Measurements from ENCODE around the gene KCNC1. TPM values are rescaled to one million over a fixed set of nuclear protein-coding genes. Genes with fewer than 3 reads are reported as not detected.

Gene KCNC1
- total RNA-seq, 1 experiment from 2014 or later: not detected

DNA sequence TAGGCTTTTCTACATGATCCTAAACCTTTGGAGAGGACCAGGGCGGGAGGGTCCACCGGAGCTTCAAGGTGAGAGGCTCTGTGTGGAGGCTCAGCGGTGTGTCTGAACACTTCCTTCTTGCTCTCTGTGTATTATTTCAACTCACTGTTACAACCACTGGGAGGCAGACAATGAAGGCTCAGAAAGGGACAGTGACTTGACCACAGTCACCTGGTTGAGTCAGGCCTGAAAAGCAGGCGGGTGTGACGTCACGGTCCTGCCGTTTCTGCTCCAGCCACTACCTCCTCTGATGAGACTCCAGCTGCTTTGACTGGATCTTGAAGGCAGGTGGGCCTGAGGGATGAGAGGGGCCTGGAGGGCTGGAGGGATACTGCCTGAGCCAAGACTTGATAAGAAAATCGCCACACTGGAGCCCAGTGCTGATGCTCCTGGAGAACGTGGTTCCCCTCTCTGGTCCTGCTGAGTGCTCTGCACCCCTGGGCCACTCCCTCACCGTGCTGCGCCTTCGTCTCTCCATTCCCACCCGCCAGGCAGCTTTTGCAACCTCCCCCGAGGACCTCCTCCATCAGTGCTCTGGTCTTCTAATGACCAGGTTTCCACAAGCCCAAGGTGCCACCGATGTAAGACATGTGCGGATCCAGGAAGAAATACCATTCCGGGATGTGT lies 27.9 kb downstream of the KCNC1 start:
- H3K27me3 ChIP-seq: no peaks in the 10 kb centered on the region
- H3K4me3 ChIP-seq: no peak overlapping the region
- no peaks in the 10 kb centered on the region for H3K9me3 ChIP-seq
- DNase-seq: no peak
- H3K36me3 ChIP-seq: no peaks in the 10 kb centered on the region

DNA sequence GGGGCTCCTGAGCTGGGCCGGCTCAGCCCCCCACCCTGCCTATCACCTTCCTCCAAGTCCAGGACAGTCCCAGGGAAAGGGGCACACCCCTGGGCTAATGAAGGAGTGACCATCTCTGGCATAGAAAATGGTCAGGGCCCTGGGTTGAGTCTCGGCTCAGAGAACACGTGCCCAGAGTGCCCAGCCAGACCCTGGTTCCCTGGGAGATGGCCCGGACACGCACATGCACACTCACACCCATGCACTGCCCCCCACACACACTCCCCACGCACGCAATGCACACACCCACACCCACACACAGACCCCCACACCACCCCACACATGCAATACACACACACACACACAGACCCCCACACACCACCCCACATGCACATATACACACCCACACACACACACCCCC lies 28.7 kb downstream of the KCNC1 start:
- H3K27me3 ChIP-seq: no peaks in the 10 kb centered on the region
- no peaks in the 10 kb centered on the region for H3K36me3 ChIP-seq
- no peaks in the 10 kb centered on the region for H3K9me3 ChIP-seq
- no peak for DNase-seq
- H3K4me3 ChIP-seq: no peak overlapping the region

GRCh38 chr11:17763703-17764102 lies 29.1 kb downstream of the KCNC1 start:
- no peak overlapping the region for H3K4me3 ChIP-seq
- no peak for DNase-seq
- no peaks in the 10 kb centered on the region for H3K27me3 ChIP-seq
- H3K9me3 ChIP-seq: no peaks in the 10 kb centered on the region
- no peaks in the 10 kb centered on the region for H3K36me3 ChIP-seq

- Histone ChIP-seq H3K27me3 (no peaks in the 10 kb centered on the region), H3K4me3 (no peak overlapping the region), H3K9me3 (no peaks in the 10 kb centered on the region), H3K36me3 (no peaks in the 10 kb centered on the region)
- no peak for DNase-seq
These were observed 30.1 kb downstream of the KCNC1 start for GRCh38 chr11:17764446-17765218.

- Histone ChIP-seq H3K27me3 (no peaks in the 10 kb centered on the region), H3K9me3 (no peaks in the 10 kb centered on the region), H3K36me3 (no peaks in the 10 kb centered on the region), H3K4me3 (no peak overlapping the region)
- DNase-seq: no peak
These were observed 30.9 kb downstream of the KCNC1 start for GRCh38 chr11:17765356-17766072.

- no peak overlapping the region for H3K4me3 ChIP-seq
- no peaks in the 10 kb centered on the region for H3K36me3 ChIP-seq
- DNase-seq: no peak
- H3K9me3 ChIP-seq: no peaks in the 10 kb centered on the region
- H3K27me3 ChIP-seq: no peaks in the 10 kb centered on the region
These were observed 31.4 kb downstream of the KCNC1 start for GRCh38 chr11:17766073-17766359.

DNA sequence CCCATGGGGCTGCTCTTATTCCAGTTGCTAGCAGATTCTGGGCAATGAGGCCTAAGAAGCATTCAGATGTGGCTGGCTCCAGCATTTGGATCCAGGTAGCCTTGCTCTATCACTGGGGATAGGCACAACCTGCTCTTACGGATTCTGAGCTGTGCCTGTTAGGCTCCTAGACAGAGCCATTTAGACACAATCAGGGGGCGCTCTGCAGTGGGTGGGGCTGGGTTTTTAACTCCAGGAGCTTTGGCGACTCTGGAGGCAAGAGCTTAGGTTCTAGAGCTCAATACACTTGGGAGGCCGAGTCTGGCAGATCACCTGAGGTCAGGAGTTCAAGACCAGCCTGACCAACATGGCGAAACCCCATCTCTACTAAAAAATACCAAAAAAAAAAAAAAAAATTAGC lies 32.0 kb downstream of the KCNC1 start:
- Histone ChIP-seq H3K36me3 (no peaks in the 10 kb centered on the region), H3K4me3 (no peak overlapping the region), H3K27me3 (no peaks in the 10 kb centered on the region), H3K9me3 (no peaks in the 10 kb centered on the region)
- no peak for DNase-seq

GRCh38 chr11:17767301-17767885 lies 32.8 kb downstream of the KCNC1 start:
- Histone ChIP-seq H3K27me3 (no peaks in the 10 kb centered on the region), H3K4me3 (no peak overlapping the region), H3K36me3 (no peaks in the 10 kb centered on the region), H3K9me3 (no peaks in the 10 kb centered on the region)
- DNase-seq: no peak

GRCh38 chr11:17767914-17768313 lies 33.3 kb downstream of the KCNC1 start:
- Histone ChIP-seq H3K9me3 (no peaks in the 10 kb centered on the region), H3K36me3 (no peaks in the 10 kb centered on the region), H3K27me3 (no peaks in the 10 kb centered on the region), H3K4me3 (no peak overlapping the region)
- DNase-seq: no peak

GRCh38 chr11:17768547-17768946 lies 34.0 kb downstream of the KCNC1 start:
- no peak for DNase-seq

GRCh38 chr11:17769218-17769617 lies 34.6 kb downstream of the KCNC1 start:
- Histone ChIP-seq H3K9me3 (no peaks in the 10 kb centered on the region), H3K27me3 (no peaks in the 10 kb centered on the region), H3K4me3 (no peak overlapping the region), H3K36me3 (no peaks in the 10 kb centered on the region)
- no peak for DNase-seq

More at GRCh38 chr11:17768547-17768946, 34.0 kb downstream of the KCNC1 start:
- H3K9me3 ChIP-seq: no peaks in the 10 kb centered on the region
- no peaks in the 10 kb centered on the region for H3K27me3 ChIP-seq
- H3K36me3 ChIP-seq: no peaks in the 10 kb centered on the region
- H3K4me3 ChIP-seq: no peak overlapping the region

DNA sequence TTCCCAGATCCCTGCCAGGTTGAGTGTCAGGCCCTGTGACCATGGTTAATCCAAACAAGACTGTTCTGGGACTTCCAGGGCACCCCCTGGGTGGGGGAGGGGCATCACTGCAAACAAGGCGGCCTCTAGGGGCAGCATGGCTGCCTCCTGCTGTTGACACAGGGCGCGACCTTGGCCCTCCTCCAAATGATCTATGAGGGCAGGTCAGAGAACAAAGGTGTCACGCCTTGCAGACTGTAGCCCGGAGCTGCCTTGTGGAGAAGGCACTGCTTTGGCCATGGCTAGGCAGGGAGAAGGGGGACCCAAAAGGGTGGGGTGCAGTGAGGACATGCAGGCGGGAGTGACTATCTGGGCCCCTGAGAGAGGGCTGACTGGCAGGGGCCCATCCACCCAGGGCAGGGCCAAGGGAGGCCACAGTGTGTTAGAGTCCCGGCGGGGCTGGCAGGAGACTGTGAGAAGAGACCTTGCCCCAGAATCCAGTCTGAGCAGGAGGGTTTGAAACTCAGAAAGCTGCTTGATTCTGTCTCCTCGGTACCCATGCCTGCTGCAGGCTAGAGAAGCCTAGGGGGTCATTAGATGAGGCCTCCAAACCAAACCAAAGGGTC lies 35.6 kb downstream of the KCNC1 start:
- no peak overlapping the region for H3K4me3 ChIP-seq
- H3K36me3 ChIP-seq: no peaks in the 10 kb centered on the region
- peak; percentile 6 for DNase-seq
- no peaks in the 10 kb centered on the region for H3K27me3 ChIP-seq
- H3K9me3 ChIP-seq: no peaks in the 10 kb centered on the region

GRCh38 chr11:17770917-17771316 lies 36.3 kb downstream of the KCNC1 start:
- DNase-seq: no peak
- no peaks in the 10 kb centered on the region for H3K36me3 ChIP-seq
- H3K9me3 ChIP-seq: no peaks in the 10 kb centered on the region
- no peaks in the 10 kb centered on the region for H3K27me3 ChIP-seq
- no peak overlapping the region for H3K4me3 ChIP-seq

GRCh38 chr11:17771415-17771814 lies 36.8 kb downstream of the KCNC1 start:
- no peak for DNase-seq

GRCh38 chr11:17771841-17772401 lies 37.3 kb downstream of the KCNC1 start:
- Histone ChIP-seq H3K4me3 (no peak overlapping the region), H3K36me3 (no peaks in the 10 kb centered on the region), H3K9me3 (no peaks in the 10 kb centered on the region), H3K27me3 (no peaks in the 10 kb centered on the region)
- DNase-seq: no peak

More at GRCh38 chr11:17771415-17771814, 36.8 kb downstream of the KCNC1 start:
- Histone ChIP-seq H3K36me3 (no peaks in the 10 kb centered on the region), H3K4me3 (no peak overlapping the region), H3K9me3 (no peaks in the 10 kb centered on the region), H3K27me3 (no peaks in the 10 kb centered on the region)

DNA sequence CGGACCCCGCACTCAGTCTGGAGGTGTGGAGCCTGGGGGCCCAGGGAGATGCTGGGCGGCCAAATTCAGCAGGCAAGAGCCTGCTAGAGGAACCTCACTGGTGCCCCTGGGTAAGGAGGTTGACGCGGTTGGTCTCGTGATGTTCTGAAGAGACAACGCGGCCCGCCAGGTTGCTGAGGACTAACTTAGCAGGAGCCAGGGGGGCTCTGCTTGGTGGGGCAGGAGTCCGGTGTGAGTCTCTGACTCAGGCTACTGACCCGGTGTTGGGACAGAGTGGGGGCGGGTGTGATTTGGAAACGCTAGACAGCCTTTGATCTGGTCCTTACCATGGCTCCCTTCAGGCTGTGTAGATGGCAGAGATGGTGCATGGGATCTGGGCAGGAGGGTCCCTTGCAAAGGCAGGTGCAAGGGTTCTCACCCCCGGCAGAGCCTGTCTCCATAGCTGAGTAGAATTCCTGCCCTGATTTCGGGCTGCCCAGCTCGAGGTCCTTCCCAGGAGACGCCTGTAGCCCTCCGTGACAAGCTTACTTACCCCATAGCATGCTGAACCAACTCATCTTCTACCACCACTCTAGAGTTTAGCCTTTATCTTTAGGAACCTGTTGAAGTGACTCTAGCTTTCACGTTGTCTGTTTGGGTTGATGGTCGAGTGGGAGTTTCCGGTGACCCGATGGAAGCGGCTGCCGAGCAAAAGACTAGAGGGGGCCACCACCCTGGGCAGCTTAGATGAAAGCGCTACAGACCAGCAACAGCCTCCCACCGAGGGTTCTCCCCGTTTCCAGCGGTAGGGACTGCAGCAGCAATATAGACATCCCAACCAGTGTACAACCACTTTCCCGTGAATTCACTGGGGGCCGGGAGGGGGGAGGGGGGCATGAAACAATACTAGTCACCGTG lies 38.4 kb downstream of the KCNC1 start:
- no peak overlapping the region for H3K4me3 ChIP-seq
- no peaks in the 10 kb centered on the region for H3K27me3 ChIP-seq
- no peaks in the 10 kb centered on the region for H3K9me3 ChIP-seq
- no peaks in the 10 kb centered on the region for H3K36me3 ChIP-seq
- DNase-seq: no peak

Data from MG63 (cell line).